ENCODE results near the gene VEPH1.

VEPH1 gene

DNA sequence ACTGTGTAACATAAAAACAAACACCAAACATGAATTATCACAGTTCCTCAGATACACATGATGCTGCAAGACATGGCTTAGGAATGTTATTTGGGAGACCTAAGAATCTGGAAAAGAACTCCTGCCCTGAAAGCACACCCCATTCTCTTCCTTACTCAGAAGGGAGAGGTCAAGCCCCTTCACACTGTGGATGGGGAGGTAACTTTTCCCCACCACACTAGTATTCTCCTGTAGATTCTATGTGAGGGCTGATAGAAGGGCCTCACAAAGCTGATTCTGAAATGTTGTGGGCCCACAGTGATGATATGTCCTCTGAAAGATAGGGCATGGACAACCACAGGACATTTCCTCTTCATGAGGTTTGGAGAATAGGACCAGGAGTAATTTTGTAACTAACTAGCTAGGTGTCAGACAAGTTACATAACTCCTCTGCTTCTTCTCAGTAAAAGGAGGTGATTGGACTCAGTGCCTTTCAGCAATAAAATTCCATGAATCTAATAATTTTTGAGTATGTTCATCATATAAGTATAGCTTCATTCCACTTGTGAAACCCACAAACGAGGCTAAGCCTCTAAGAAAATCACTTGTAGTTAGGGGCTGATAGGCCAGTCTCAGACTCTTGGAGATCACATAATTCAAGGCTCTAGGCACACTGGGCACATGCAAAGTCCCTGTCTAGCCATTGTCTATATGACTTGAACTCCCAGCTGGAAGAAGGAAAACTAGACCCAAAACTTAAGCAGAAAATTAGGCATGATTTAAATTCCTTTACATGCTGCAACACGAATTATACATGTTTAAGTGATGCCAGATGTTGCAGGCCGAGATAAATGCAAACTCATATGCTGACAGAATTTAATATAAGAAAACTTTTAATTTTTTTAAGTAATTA lies 59.1 kb downstream of the VEPH1 start:
- ChIA-PET POLR2A (interaction anchor here (1.7 kb wide), 1 partner anchor 269 kb away, joined by 3 read pairs; no protein-coding TSS in a partner anchor), CTCF (interaction anchor here (1.0 to 2.6 kb wide), 9 partner anchors 8 to 242 kb away, joined by 3 to 9 read pairs (median 4); no protein-coding TSS in a partner anchor)
- TF ChIP-seq, protein P1, sequence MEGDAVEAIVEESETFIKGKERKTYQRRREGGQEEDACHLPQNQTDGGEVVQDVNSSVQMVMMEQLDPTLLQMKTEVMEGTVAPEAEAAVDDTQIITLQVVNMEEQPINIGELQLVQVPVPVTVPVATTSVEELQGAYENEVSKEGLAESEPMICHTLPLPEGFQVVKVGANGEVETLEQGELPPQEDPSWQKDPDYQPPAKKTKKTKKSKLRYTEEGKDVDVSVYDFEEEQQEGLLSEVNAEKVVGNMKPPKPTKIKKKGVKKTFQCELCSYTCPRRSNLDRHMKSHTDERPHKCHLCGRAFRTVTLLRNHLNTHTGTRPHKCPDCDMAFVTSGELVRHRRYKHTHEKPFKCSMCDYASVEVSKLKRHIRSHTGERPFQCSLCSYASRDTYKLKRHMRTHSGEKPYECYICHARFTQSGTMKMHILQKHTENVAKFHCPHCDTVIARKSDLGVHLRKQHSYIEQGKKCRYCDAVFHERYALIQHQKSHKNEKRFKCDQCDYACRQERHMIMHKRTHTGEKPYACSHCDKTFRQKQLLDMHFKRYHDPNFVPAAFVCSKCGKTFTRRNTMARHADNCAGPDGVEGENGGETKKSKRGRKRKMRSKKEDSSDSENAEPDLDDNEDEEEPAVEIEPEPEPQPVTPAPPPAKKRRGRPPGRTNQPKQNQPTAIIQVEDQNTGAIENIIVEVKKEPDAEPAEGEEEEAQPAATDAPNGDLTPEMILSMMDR (IDR thresholded peaks at IDR 0.05; ENCODE audit: insufficient read depth, low read length, missing control alignments), result no peak
- no peak for DNase-seq (ENCODE audit: low read depth, low spot score)
- H3K4me3 ChIP-seq (ENCODE audit: low read depth, low read length), result no peak overlapping the region

DNA sequence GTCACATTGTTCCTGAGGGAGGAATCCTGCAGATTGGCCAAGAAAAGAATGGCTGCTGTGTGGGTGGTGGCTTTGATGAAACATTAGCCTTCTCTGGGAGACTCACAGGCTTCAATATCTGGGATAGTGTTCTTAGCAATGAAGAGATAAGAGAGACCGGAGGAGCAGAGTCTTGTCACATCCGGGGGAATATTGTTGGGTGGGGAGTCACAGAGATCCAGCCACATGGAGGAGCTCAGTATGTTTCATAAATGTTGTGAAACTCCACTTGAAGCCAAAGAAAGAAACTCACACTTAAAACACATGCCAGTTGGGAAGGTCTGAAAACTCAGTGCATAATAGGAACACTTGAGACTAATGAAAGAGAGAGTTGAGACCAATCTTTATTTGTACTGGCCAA lies 60.5 kb downstream of the VEPH1 start:
- TF ChIP-seq, protein P1 (IDR thresholded peaks at IDR 0.05; ENCODE audit: insufficient read depth, low read length, missing control alignments), result no peak
- DNase-seq (ENCODE audit: low read depth, low spot score), result no peak
- POLR2A ChIA-PET, result no interaction called here
- CTCF ChIA-PET, result interaction anchor here (0.6 to 3.3 kb wide), 3 partner anchors 51 to 240 kb away, joined by 3 to 11 read pairs (median 6); no protein-coding TSS in a partner anchor
- no peak overlapping the region for H3K4me3 ChIP-seq (ENCODE audit: low read depth, low read length)

DNA sequence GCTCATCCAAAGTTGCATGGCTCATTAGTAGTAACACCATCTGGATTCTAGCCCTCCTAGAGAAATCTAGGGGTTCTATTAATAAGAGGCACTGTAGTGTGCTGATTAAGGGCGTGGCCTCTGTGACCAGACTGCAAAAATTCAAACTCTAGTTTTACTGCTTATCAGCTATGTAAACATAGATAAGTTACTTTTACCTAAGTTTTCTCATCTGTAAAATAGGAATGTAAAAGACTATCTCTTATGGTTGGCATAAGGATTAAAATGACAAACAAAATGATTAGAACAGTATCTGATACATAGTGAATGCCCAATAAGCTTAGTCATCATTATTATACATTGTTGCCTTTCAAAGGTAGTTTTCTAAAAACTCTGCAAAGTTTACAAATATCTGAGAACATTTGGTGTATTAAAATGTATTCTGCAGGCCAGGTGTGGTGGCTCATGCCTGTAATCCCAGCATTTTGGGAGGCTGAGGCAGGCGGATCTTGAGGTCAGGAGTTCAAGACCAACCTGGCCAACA lies 62.1 kb downstream of the VEPH1 start:
- no peak overlapping the region for H3K4me3 ChIP-seq (ENCODE audit: low read depth, low read length)
- CTCF ChIA-PET, result interaction anchor here (1.0 to 3.3 kb wide), 4 partner anchors 23 to 239 kb away, joined by 3 to 11 read pairs (median 4); no protein-coding TSS in a partner anchor
- POLR2A ChIA-PET, result no interaction called here
- TF ChIP-seq, protein P1 (IDR thresholded peaks at IDR 0.05; ENCODE audit: insufficient read depth, low read length, missing control alignments), result no peak
- DNase-seq (ENCODE audit: low read depth, low spot score), result no peak

DNA sequence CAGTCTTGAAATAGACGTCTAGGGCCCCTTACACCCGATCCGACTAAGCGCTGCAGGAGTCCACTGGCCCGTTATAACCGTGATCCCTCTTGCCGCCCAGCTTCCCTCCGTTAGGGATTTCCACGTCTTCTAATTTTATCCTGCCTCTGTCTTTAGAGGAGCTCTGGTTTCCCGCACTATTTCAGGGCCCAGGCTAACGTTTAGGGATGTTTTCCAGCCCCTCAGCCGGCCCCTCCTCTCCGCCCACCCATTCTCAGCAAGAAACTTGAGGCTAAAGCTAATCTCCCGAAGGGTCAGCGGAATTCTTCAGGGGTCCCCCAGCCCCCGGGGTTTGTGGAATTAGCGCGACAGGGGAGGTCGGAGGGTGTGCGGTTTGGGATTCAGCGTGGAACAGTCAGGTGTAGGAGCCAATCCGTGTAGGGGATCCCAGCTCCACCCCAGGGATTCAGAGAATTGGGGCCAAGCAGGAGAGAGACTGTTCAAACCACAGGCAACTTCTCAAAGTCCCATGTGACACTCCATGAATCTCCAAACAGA lies 65.0 kb downstream of the VEPH1 start:
- DNase-seq (ENCODE audit: low read depth, low spot score), result no peak
- POLR2A ChIA-PET, result interaction anchor here (0.9 to 2.6 kb wide), 5 partner anchors 57 to 278 kb away, joined by 3 to 10 read pairs (median 6); partner anchors contain the start of gene CCNL1
- H3K4me3 ChIP-seq (ENCODE audit: low read depth, low read length), result peak overlapping the region; percentile 70
- TF ChIP-seq, protein P1 (IDR thresholded peaks at IDR 0.05; ENCODE audit: insufficient read depth, low read length, missing control alignments), result no peak
- CTCF ChIA-PET, result interaction anchor here (0.7 to 4.7 kb wide), 10 partner anchors 8 to 236 kb away, joined by 3 to 29 read pairs (median 3); no protein-coding TSS in a partner anchor

DNA sequence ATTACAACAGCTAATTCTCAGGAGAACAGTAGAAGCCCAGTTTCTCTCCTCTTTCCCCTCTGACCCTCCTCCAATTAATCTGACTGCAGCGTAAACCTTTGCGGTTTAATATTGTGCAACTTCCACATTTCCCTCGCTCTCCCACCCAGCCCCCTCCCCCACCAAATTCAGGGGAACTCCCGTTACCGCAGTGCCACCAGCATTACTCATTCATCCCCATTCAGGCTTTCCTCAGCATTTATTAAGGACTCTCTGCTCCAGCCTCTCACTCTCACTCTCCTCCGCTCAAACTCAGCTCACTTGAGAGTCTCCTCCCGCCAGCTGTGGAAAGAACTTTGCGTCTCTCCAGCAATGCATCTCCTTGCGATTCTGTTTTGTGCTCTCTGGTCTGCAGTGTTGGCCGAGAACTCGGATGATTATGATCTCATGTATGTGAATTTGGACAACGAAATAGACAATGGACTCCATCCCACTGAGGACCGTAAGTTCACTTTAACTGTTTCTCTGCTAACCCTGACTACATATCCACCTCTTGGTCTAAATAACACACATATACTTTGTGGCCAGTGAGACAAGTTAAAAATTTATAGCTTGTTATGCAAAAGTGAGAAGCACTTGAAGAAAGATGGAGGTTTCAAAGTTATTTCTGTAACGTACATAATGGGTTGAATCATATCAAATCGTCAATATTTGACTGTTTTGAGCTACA lies 66.5 kb downstream of the VEPH1 start, which contains the start of gene PTX3:
Gene PTX3, plus strand, starts transcription at position 268 of the 709 bp plus-strand sequence. Its CDS starts 84 bp downstream, at position 352.
- ChIA-PET CTCF (interaction anchor here (0.6 to 4.7 kb wide), 10 partner anchors 8 to 235 kb away, joined by 3 to 29 read pairs (median 3); no protein-coding TSS in a partner anchor), POLR2A (interaction anchor here (0.6 to 2.6 kb wide), 7 partner anchors 24 to 277 kb away, joined by 3 to 10 read pairs (median 3); partner anchors contain the start of gene CCNL1)
- TF ChIP-seq, protein P1 (IDR thresholded peaks at IDR 0.05; ENCODE audit: insufficient read depth, low read length, missing control alignments), result no peak
- H3K4me3 ChIP-seq (ENCODE audit: low read depth, low read length), result peak within 1 kb of the TSS; percentile 70
- DNase-seq (ENCODE audit: low read depth, low spot score), result no peak

Measured in AG04449 (cell line).